ENCODE measurements around the gene BACE2.
"Not testable (repeated sequence)": the region's sequence is repeated elsewhere in the genome, so short reads cannot be mapped to it uniquely, and the experiment has no call there.

BACE2 gene

GRCh38 chr21:41289431-41289830, 121.5 kb downstream of the BACE2 start:
- peak in 8 of 42 donors; percentile 5 to 39 (median 12) for DNase-seq
- intact Hi-C loops (cut with DNase I), result loop anchor here (10.0 kb wide), 1 partner anchor 175 kb away; no protein-coding TSS in a partner anchor

- intact Hi-C loops (cut with DNase I), result no loop called here
Measured at GRCh38 chr21:41290106-41290799, 122.3 kb downstream of the BACE2 start.

GRCh38 chr21:41294548-41295231, 126.7 kb downstream of the BACE2 start:
- intact Hi-C loops (cut with DNase I), result no loop called here
- DNase-seq, result peak in 15 of 42 donors; percentile 6 to 48 (median 23)

More at GRCh38 chr21:41290106-41290799, 122.3 kb downstream of the BACE2 start:
- DNase-seq, result no peak

- intact Hi-C loops (cut with DNase I), result no loop called here
- no peak for DNase-seq
Measured at GRCh38 chr21:41295721-41296254, 127.8 kb downstream of the BACE2 start.

- DNase-seq, result no peak
- intact Hi-C loops (cut with DNase I), result no loop called here
Measured at GRCh38 chr21:41302976-41303375, 135.0 kb downstream of the BACE2 start.

GRCh38 chr21:41304068-41304720, 136.2 kb downstream of the BACE2 start:
- DNase-seq, result no peak
- intact Hi-C loops (cut with DNase I), result no loop called here

GRCh38 chr21:41307219-41307618, 139.3 kb downstream of the BACE2 start:
- intact Hi-C loops (cut with DNase I), result no loop called here
- DNase-seq, result no peak

GRCh38 chr21:41313285-41314164, 145.6 kb downstream of the BACE2 start:
- DNase-seq; intact Hi-C loops (cut with DNase I): not testable (repeated sequence)

GRCh38 chr21:41315726-41316125, 147.8 kb downstream of the BACE2 start:
- no peak for DNase-seq
- intact Hi-C loops (cut with DNase I), result no loop called here

GRCh38 chr21:41316200-41317062, 148.5 kb downstream of the BACE2 start, which contains the start of gene FAM3B:
FAM3B (plus strand) TSS chr21:41316801; CDS start chr21:41316880, 79 bp downstream.
- no peak for DNase-seq
- intact Hi-C loops (cut with DNase I), result no loop called here

GRCh38 chr21:41317063-41317392, 149.1 kb downstream of the BACE2 start:
- DNase-seq, result no peak
- intact Hi-C loops (cut with DNase I), result no loop called here

GRCh38 chr21:41317458-41317857, 149.5 kb downstream of the BACE2 start:
- DNase-seq, result no peak
- intact Hi-C loops (cut with DNase I), result no loop called here

- intact Hi-C loops (cut with DNase I), result no loop called here
Measured at GRCh38 chr21:41318218-41318617, 150.3 kb downstream of the BACE2 start.

GRCh38 chr21:41319273-41319672, 151.3 kb downstream of the BACE2 start:
- DNase-seq, result no peak
- intact Hi-C loops (cut with DNase I), result no loop called here

More at GRCh38 chr21:41318218-41318617, 150.3 kb downstream of the BACE2 start:
- no peak for DNase-seq

GRCh38 chr21:41321211-41321907, 153.4 kb downstream of the BACE2 start:
- intact Hi-C loops (cut with DNase I), result no loop called here
- no peak for DNase-seq

GRCh38 chr21:41321908-41322495, 154.0 kb downstream of the BACE2 start:
- no peak for DNase-seq
- intact Hi-C loops (cut with DNase I), result no loop called here
